22Rv1 (cell line): ENCODE data around the gene PALLD.

Experiments used
- H3K27ac ChIP-seq: fragments of 450-650 bp; 2 replicates; pipeline ENCODE4 v1.5.1; 2017
- CTCF ChIP-seq: fragments of 450-650 bp; IDR thresholded peaks from 2 replicates; pipeline ENCODE4 v1.5.1; 2017; ENCODE audit warnings: mild to moderate bottlenecking
- ZFX ChIP-seq: fragments of 450-650 bp; IDR thresholded peaks from 2 replicates; pipeline ENCODE4 v1.6.1; 2017; ENCODE audit warnings: antibody characterized with exemption, borderline replicate concordance

The PALLD gene

DNA sequence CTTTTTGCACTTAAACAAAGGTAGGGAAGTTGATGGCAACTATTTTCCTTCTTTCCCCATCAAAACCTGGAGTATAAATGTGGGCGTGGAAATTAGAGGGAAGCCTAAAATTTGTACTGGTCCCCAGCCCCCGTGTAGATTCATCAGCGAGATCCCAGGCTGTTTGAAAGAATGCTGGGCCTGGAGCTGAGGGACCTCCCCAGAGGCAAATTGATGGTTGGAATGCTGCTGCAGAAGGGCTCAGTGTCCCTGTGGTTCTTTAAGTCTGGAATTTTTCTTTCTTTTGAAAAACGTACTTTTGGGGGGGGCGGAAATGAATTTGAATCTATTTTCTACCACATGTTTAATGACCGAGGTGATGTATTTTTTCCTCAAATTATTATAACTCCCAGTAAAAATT is 316.0 kb downstream of the PALLD start:
- no peak for TF ChIP-seq ZFX
- no peak for TF ChIP-seq CTCF
- no peak overlapping the region for H3K27ac ChIP-seq

DNA sequence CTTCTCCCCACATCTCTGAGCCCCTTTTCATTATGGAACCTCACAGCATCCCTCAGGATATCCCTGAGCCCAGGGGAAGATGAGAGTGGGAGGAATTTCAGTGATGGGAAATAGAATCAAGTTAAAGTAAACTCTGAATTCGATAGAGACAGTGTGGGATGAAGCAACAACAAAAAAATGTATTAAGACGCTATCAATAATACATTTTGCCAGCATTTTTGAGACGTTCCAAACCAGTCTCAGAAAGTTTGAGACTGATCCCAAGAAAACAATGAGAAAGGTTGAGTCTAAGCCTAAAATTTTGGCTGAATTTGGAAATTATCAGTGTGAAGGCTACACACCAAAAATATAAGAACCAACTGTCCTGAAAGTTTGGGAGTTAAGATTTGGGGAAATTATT is 317.0 kb downstream of the PALLD start:
- no peak for TF ChIP-seq ZFX
- no peak for TF ChIP-seq CTCF
- no peak overlapping the region for H3K27ac ChIP-seq

DNA sequence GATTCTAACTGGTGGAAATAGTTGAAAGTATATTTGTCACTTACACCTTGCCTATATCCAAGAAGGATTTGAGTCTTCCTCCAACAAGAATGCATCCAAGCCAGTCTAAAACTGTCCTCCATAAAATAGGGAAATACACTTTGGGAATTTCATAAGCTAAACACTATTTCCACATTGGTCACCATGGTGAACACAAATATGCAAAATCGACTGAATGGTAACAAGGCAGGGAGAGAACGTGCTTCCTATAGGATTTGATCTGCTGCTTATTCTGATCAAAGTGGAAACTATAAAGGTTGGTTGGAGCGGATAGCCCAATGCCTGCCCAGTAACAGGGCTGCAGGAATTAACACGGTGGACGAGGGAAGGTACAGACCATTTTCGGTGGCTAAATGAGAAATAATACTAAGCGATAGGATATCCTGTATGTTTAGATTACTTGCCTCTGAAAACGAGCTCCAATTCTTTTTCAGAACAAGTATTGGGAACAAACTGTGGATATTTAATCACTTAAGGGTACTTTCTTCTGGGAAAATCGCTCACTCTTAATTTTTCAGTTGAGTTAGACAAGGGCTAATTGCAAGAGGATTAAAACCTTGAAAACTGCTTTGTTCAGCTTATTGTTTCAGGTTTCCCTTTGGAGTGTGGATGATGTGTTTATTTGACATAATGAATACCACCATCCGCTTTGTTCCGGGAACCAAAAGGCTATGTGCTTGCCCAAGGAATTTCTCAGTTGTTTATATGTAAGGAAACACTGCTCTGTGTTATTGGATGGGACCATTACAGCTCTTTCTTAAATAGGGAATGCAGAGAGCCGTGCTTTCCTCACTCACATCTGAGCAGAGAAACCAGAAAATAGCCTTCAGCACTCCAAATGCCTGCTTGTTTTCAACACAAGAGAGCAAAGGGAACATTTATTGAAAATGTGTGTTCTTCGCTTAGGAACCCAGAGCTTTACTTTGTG is 318.8 kb downstream of the PALLD start:
- no peak overlapping the region for H3K27ac ChIP-seq
- TF ChIP-seq ZFX (no peak), CTCF (no peak)

GRCh38 chr4:168817370-168817769 is 320.5 kb downstream of the PALLD start:
- TF ChIP-seq ZFX (no peak), CTCF (no peak)
- no peak overlapping the region for H3K27ac ChIP-seq

- no peak overlapping the region for H3K27ac ChIP-seq
- TF ChIP-seq ZFX, result no peak
- TF ChIP-seq CTCF, result no peak
Observed at GRCh38 chr4:168822481-168822880, 325.6 kb downstream of the PALLD start.

DNA sequence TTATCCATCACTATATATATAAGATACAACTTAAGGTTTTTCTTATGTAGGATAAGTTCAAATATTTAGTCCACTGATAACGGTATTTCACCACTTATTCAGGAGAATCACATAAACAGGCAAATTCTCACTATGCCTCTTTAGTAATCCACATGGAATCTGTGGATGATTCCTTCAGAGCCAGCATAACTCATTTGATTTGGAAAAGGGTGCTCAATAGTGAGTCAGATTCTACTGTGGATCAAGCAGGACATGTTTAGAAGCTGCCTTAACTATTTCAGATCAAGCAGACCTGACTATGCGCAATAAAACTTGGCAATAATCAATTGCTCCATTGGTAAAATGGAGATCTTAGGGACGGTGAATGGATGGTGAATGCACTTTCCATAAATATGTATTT is 329.1 kb downstream of the PALLD start:
- no peak overlapping the region for H3K27ac ChIP-seq
- no peak for TF ChIP-seq CTCF
- no peak for TF ChIP-seq ZFX

DNA sequence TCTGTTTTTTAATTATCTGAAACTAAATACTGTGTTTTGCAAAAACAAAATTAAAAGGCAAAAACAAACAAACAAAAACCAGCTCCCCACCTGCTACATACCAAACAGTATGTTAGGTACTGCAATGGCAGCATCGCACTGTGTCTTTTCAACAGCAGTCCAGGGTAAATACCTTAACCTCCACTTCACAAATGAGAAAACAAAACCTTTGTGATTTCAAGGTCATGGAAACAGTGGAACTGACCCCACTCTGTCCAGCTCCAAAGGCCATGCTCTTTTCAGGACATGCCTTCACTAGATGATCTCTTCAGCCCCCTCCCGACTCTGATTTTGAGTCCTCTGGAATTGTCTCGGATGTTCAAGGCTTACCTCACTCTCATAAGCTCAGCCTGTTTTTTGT is 329.8 kb downstream of the PALLD start:
- H3K27ac ChIP-seq, result no peak overlapping the region
- TF ChIP-seq ZFX (no peak), CTCF (no peak)
